ENCODE measurements around the gene RHOJ.
A peak's percentile ranks its signal among the peaks of the same experiment; 100 is the strongest.
"Not testable (repeated sequence)": the region's sequence is repeated elsewhere in the genome, so short reads cannot be mapped to it uniquely, and the experiment has no call there.

RHOJ gene

DNA sequence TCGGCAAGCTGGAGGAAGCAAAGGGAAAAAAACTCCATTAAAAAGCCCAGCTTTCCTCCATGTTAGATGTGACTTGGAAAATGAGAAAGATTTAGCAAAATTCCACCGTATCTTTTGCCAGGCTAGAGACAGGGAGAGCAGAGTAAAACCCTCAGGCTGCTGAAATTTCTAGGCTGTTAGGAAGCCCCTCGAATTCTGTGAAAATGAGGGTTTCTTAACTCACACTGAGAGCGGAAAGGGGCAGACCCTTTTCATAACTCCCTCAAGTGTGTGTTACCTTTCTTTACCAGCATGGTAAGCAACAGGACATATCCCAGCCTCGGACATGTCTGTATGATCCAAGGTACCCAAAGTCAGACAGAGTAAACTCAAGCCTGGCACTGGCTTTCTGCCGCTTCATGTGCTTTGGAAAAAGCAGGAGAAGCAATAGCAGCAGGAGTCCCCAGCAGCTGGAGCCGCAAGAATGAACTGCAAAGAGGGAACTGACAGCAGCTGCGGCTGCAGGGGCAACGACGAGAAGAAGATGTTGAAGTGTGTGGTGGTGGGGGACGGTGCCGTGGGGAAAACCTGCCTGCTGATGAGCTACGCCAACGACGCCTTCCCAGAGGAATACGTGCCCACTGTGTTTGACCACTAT lies at the start of gene RHOJ:
Gene RHOJ, plus strand, starts transcription at position 37 of the 637 bp plus-strand sequence. Its CDS starts 427 bp downstream, at position 464.
- DNase-seq, result no peak

DNA sequence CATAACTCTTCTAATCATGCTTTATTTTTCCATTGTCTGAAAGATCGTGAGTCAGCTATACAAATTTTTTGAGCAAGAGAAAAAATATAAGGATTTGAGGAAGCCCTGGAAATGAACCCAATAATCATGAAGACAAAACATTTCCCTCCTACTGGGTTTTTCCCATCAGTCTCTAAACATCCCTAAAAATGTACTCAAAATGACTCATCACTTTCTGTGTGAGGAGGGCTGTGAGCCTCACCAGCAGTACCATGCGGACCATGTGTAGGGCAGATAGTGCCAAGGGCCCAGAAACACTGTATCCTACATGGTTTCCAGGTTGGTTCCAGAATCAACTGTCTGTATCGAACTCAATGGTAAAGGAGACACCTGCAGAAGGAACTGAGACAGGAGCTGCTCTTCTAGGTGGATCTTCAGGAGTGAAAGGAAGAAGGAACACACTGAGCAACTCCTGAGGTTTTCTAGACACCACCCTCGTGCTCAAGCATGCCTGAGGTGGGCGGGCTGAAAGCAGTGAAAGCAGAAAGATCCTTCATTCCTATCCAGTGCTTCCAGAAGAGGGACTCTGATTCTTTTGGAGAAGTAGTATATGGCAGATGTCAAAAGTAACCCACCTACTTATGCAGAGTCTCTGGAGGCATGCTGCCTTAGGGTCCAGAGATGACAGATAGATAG lies 48.6 kb upstream of the RHOJ start:
- DNase-seq, result peak; percentile 11 to 46 (median 17)

DNA sequence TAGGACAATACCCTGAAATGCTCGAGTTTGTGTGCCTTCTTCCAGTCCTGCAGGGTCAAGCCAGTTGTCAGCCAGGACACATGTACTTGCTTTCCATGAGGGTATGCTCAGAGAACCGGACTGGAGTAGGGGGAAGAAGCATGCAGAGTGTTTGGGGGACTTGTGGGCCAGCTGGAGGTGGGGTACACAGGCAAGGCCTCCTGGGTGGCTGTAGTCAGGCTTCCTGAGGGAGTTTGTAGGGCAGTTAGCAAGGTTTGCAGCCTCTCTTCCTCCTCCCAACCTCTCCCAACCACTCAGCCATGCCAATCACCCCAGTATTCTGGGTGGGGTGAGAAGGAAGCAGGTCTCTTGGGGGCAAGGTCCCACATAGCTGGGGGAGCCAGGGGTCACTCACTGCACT lies 47.0 kb upstream of the RHOJ start:
- DNase-seq, result no peak

DNA sequence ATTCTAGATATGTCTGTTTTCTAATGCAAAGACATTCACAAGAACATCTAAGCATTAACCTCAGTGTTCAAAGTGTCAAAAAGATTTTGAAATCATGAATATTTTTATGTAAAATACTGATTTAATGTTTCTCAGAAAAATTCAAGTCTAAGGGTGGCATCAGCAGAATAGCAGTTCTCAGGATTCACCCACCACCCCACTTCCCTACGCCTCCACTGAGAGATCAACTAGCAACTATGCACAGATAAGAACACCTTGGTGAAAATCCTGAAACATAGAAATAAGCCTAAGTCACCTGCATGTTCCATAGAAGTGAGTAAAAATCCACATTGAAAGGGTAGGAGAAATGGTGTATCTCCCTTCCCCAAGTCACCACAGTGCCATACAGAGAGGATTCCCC lies 40.9 kb upstream of the RHOJ start:
- no peak for DNase-seq

DNA sequence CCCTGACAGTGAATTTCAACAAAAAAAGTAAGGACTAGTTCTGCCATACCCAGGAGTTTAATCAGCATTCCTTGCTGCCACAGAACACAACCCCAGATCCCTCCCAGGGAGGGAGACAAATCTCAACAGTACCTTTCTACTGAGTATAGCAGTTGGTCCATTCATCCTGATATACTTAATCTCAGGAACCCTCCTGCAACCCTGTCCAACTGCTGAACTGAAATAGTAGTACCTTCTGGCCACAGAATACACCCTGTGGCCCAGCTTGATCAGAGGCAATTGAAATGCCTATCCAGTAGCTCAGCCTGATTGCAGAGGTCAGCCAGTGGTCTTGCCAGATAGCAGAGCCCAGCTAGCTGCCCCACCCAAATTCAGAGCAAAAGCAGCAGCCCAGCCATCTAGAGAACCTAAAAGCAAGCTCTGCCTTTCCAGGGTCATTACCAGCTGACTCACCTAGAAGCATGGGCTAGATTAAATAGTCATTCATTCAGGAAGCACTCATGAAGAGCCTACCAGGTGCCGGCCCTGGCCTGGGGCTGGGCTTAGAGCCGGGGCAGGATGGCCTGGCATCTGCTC lies 40.0 kb upstream of the RHOJ start:
- no peak for DNase-seq

DNA sequence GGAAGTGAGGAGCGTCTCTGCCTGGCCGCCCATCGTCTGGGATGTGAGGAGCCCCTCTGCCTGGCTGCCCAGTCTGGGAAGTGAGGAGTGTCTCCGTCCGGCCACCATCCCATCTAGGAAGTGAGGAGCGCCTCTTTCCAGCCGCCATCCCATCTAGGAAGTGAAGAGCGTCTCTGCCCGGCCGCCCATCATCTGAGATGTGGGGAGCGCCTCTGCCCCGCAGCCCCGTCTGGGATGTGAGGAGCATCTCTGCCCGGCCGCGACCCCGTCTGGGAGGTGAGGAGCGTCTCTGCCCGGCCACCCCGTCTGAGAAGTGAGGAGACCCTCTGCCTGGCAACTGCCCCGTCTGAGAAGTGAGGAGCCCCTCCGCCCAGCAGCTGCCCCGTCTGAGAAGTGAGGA lies 39.0 kb upstream of the RHOJ start:
- DNase-seq, result not testable (repeated sequence)

DNA sequence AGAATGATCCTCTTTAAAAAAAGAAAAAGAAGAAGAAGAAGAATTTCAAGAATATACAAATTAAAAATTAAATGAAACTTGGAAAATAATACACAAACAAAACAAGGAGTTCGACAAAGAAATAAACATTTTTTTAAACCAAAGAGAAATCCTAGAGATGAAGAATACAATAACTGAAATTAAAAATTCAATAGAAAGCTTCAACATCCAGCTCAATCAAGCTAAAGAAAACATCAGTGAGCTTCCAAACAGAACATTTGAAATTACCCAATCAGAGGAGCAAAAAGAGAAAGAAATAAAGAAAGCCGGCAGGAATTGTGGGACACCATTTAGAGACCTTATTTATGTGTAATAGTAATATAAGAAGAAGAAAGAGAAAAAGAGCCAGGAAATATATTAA lies 37.2 kb upstream of the RHOJ start:
- DNase-seq, result no peak

DNA sequence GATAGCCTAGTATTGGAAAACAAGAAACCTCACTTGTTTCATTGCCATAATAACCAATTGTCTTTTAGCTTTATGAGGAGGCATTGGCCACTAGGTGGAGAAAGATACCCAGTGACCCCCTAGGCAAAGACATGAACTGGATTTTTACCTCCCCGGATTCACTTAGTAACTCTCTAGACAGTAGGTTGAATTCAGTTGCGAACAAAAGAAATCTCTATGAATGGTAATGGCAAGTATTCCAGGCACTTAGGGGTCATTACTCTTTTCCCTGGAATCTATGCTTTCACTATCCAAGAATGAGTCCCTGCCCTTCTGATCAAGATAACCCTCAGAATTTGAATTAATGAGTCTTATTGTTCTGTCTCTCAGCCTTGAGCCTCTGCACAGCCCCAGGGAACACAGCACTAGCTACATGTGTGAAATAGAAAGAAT lies 29.5 kb upstream of the RHOJ start:
- peak in 2 of 3 donors; percentile 4 to 23 for DNase-seq

DNA sequence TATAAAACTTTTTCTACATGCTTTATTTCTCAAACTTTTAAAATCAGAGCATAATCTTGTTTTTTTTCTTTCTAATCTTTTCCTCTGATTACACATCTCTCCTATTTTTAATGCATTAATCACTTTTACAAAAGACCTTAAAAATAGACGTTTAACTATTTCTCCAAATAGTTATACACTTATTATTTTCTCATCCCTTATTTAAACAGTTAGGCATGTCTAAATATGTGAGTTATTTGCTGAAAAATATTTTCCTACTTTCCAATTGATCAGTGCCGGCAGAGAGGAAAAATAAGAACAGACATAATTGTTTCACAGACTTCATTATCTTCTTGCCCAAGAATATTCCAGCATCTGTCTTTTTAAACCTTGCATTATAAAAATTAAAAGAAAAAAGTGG lies 28.7 kb upstream of the RHOJ start:
- no peak for DNase-seq

DNA sequence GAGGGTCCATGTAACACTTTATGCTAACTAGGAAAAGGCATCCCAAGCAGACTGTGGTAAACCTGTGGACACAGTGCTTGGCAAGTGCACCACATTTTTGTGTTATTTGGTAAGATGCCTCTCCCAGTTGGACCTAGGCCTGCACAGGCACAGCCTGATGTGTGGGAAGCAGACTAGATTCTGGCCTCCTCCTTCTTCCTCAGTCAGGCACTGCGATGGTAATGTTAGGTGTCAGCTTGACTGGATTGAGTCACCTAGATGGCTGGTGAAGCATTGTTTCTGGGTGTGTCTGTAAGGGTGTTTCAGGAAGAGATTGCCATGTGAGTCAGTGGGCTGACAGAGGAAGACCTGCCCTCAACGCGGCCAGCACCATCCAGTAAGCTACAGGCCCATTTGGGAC lies 25.3 kb upstream of the RHOJ start:
- DNase-seq, result no peak

DNA sequence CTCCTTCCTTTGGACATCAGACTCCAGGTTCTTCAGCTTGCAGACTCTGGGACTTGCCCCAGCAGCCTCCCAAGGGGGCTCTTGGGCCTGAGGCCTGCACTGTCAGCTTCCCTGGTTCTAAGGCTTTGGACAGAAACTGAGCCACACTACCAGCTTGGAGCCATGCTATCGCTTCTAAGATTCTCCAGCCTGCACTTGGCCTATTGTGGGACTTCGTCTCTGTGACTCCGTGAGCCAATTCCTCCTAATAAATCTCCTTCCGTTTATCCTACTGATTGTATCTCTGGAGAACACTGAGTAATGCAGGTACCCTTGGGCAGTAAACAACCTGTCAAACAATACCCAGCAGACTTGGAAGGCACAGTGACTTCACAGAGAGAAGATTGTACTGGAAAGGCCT lies 24.9 kb upstream of the RHOJ start:
- DNase-seq, result no peak

DNA sequence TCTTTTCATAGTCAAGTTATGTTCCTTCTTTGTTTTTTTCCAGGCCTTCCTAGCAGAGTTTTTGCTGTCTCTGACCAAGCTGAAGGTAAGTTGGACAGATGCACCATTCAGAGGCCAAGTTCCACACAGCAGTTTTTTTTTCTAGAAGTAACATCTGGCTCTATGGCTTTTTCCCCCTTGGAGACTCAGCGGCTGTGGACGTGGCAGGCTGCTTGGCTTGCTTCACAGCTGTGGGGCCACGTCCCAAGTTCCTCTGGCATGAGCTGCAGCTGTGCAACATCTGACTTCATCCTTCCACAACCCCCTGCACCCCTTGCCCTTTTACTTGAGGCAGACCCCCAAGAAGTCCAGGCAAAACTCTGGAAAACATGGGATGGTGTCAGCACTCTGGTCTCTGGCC lies 24.2 kb upstream of the RHOJ start:
- DNase-seq, result no peak

DNA sequence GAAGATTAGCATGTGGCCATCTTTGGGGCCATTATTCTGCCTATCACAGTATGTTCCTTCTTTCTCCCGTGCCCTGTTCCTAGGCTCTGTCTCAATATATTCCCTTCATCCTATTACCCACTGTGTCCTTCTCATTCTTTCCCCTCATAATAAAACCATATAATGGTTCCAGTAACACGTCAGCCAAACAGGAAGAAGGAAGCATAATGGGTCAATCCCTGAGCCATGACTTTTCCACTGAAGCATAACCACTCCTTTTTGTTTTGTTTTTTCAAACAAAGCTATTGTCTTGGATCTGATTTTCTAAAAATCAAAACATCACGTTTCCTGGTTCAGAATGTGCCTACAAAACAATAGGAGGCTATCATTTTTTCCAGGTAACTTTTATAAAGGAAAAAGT lies 21.3 kb upstream of the RHOJ start:
- DNase-seq, result no peak

DNA sequence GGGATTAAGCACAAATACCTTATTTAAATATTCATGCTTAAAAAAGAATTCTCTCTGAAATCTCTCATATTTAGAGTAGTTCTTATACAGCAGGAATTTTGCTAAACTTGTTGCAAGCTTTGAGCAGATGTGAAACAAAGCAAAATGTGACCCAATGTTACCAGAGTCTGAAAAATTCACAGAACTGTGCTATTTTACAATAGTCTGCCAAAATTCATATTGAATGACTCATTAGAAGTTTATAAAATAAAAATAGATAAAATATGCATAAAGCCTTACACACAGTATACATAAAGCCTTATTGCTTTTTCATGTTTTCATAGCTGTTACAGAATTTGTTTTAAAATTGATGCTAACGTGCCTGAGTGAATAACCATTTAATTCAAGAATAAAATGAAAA lies 17.8 kb upstream of the RHOJ start:
- DNase-seq, result no peak

DNA sequence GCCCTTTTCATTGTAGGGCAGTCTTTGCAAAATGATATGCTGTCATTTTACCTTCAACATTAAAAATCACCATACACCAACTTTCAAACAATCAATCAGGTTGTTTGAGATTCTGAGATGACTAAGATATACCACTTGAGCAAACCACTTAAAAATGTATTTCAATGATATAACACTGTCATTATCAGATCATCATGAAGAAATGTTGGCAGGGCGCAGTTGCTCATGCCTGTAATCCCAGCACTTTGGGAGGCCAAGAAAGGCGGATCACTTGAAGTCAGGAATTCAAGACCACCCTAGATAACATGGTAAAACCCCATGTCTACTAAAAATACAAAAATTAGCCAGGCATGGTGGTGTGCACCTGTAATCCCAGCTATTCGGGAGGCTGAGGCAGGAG lies 13.0 kb upstream of the RHOJ start:
- no peak for DNase-seq

DNA sequence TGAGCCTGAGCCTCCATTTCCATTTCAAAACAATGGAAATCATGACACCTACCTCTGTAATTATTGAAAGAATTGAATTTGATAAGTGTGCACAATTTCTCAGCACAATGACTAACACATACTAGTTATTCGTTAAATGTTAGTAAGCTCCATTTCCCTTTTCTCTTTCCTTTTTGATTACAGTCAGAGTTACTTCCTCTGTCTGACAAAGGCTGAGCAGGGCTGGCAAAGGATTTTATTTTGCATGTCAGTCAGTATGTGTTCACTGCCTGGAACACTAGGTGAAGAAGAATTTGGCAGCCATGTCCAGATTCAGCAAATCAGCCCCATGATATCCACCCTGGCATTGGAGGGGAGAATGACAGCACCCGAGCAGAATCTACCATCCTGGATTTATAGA lies 12.2 kb upstream of the RHOJ start:
- DNase-seq, result peak; percentile 23 to 77 (median 33)

DNA sequence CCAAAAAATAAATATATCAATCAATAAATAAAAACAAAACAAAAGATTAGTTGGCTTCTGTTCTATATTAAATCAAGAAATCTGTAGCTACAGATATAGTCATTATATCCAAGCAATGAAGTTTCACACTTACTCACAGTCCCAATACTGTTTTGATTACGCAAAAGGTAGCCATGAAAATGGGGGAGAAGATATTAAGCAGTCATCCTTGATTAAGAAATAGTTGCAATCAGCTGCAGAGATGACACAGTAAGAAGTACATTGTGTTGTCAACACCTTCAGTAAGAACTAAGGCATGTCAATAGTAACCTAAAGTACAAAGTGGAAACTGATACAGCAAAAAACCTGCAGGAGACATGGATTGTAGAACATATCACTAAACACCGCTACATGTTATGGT lies 11.0 kb upstream of the RHOJ start:
- DNase-seq, result peak; percentile 3 to 59 (median 4)

DNA sequence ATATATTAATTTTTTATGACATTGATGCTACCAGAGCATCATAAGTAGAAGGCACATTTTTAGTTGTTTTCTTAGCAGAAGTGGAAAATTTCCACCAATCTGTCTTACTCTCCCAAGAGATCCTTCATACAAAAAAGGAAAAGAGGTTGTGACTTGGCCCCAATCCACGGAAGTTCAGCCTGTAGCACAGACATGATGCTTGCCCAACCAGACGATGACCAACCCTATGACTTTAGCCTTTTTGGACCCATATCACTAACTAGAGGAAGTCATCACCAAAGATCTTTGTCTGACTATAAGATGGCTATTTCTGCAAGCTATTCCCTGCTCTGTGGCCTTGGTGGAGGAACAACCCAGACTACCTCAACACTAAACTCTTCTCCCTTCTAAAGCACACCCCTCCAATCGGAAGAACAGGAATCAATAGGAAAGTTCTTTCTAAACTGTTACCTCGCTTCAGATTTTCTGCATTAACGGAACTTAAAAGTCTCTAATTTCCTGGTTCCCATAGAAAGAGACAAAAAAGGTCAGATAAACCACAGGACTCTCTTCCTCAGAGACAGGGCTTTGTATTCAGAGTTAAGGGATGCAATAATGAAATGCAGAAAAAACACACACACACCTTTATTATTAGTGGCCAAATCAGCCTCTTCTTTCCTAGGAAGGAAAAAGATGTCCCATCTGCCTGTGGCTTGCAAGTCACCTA lies 4.1 kb upstream of the RHOJ start:
- DNase-seq, result no peak

DNA sequence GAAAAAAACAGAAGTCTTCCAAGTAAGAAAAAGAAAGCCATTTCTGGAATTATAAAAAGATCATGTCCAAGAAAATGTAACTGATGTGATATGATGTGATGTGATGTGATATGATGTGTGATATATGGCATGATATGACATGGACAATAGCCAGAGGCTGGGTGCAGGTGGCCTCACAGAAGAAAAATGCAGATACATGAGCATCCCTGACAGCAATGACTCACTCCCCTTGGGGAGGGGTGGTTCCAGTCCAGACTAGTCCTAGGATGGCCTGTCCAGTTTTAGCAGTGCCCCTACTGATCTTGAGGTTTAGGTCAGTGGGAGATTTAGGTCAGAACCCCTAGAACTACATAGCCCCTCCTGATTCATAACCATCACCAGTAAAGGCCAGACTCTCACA lies 3.5 kb upstream of the RHOJ start:
- no peak for DNase-seq

DNA sequence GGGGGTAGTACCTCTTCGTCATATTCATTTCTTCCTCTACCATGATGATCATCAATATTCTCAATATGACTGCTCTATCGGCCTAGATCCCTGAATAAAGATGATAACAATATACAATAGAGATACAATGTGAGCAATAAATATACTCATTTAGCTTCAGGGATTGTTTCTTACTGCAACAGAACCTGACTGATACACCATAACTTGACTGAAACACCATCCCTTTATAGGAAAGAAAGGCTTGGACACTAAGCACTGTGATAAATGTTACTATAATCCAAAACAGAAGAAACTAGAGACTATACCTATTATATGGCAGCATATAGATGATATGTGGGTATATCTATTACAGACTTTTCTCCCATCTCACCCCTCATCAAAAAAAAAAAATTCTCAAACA lies 1.2 kb upstream of the RHOJ start:
- no peak for DNase-seq

DNA sequence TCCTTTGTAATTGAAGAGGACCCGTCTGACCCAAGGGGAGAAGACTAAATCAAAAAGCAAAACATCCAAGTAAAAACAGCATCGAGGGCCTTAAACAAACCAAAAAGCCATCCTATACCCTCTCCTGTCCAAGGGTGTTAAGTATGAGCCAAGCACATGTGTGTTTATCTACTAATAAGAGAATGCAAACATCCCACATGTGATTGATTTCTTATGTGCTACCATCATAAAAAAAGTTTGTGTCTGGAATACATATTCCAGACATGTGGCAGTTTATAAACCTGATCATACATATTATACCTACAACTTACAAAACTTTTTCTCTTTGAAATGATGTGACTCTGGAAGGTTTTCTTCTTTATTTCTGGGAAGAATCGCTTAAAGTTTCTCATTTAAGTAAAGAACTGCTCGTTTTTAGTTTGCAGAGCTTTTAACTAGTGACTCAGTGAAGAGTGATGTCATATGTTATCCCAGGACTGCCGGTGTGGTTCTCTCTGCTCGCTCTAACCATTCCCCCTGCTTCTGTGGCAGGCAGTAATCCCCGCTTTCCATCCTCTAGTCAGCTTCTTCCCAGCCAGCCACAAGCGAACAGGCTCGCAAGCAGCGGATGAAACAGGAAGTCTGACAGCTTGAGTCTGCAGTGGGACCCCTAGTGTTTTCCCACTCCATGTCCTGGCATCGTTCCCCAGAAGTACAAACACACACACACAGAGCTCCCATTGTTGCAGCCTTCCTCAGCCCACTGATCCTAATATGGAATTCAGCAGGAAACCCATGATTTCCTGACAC lies 431 bp upstream of the RHOJ start:
- peak; percentile 1 to 22 (median 18) for DNase-seq

DNA sequence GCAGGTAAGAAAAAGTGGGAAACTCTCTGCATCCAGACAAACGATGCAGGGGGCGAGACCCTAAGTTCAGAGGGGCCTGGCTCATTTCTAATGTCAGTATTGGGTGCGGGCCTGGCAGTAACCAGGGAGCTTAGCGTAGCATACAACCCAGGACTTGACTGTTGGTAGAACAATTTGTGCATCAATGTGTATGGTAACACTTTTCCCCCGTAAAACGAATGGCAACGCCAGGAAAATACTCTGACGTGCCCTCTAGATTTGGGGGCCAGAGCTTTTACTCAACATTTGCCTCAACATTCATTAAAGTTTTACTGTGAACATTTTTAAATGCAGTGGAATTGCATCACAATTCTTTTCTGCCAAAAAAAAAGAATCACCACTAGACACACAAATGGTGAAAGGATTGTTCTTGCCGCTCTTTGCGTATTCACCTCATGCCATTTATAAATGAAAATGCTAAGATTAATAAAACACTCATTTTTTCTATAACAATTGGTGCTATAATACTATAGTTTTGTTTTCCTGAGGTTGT lies 867 bp downstream of the RHOJ start:
- DNase-seq, result no peak

DNA sequence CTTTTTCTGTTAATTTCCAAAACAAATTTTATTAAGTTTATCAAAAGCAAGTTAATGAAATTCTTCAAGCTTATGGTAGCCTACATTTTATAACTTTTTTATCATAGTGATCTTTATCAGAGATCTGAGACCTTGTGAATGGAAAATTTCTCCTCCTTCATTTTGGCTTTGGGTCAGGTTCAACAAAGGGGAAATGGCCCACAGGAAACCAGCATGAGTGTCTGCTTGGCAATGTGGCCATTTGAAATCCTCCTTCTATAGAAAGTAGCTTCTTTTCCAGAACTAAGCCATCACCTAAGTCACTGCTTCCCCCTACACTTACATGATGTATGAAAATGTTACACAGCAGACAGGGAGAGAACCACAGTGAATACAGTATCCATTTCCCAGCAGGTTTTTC lies 1.6 kb downstream of the RHOJ start:
- DNase-seq, result no peak
